ENCODE results near the gene LKAAEAR1.

DNA sequence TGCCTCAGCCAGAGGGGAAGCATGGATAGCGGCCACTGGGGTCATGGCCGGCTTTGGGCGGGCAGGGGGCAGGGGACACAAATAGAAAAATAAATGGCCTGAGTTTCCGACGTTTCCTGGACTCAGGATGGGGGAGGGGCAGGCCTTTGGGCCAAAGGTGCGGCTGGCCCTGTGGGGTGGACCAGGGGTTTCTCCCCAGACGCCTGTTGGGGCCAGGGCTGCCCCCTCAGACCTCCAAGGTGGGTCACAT, 27.6 kb downstream of the LKAAEAR1 start:
- TF ChIP-seq SIN3A (IDR thresholded peaks at IDR 0.05; ENCODE audit: borderline replicate concordance, insufficient read depth, low read length) (no peak), POLR2AphosphoS5 (IDR thresholded peaks at IDR 0.05; ENCODE audit: low read depth, low read length) (no peak)

Measured in PFSK-1 (cell line).